ENCODE data around the gene RASSF9.

DNA sequence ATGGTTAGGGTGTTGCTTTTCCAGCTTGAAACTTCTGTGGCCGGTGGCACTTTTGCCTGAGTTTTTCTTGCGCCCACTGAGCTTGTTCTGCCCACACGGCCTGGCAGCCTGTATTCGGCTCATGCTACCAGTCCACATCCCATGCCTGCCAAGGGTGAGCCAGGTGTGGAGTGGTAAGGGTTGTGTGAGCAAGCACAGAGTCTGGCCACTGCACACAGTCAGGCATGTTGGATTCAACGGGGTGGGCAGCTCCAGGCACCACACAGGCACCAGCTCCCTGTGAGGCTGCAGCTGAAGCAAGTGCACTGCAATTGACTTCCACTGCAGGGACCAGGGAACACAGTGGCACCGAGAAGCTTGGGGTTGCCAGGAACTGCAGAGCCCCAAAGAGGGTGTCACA is 19.1 kb upstream of the RASSF9 start:
- TF ChIP-seq, protein P1, sequence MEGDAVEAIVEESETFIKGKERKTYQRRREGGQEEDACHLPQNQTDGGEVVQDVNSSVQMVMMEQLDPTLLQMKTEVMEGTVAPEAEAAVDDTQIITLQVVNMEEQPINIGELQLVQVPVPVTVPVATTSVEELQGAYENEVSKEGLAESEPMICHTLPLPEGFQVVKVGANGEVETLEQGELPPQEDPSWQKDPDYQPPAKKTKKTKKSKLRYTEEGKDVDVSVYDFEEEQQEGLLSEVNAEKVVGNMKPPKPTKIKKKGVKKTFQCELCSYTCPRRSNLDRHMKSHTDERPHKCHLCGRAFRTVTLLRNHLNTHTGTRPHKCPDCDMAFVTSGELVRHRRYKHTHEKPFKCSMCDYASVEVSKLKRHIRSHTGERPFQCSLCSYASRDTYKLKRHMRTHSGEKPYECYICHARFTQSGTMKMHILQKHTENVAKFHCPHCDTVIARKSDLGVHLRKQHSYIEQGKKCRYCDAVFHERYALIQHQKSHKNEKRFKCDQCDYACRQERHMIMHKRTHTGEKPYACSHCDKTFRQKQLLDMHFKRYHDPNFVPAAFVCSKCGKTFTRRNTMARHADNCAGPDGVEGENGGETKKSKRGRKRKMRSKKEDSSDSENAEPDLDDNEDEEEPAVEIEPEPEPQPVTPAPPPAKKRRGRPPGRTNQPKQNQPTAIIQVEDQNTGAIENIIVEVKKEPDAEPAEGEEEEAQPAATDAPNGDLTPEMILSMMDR (IDR thresholded peaks at IDR 0.05): no peak
- TF ChIP-seq POLR2A (IDR thresholded peaks at IDR 0.05): no peak
